ENCODE measurements around the gene COPZ2. TPM values are rescaled to one million over a fixed set of nuclear protein-coding genes. Genes with fewer than 3 reads are reported as not detected.

Gene COPZ2
- total and polyA plus RNA-seq, 9 of the 15 experiments (the other 6 are each of a cell fraction or from before 2014, with no cell fraction given): 0.22 to 0.49 TPM; not detected in 7

GRCh38 chr17:48002266-48002915 is 35.2 kb downstream of the COPZ2 start (continued):
- TF ChIP-seq ZHX1 (conservative IDR thresholded peaks at IDR 0.05; ENCODE audit: low read length) (no peak), NR3C1 (CRISPR knock-in tag; IDR thresholded peaks at IDR 0.05) (no peak), HLTF (IDR thresholded peaks at IDR 0.05) (0 out of 2 replicates have a peak, but pooled peaks have one; percentile 53), PHF20 (IDR thresholded peaks at IDR 0.05; ENCODE audit: partially characterized antibody) (no peak), ZFP30 (CRISPR knock-in tag; IDR thresholded peaks at IDR 0.05; ENCODE audit: borderline replicate concordance) (no peak), ID3 (CRISPR knock-in tag; IDR thresholded peaks at IDR 0.05) (no peak), ID3 (tag; IDR thresholded peaks at IDR 0.05) (0 out of 2 replicates have a peak, but pooled peaks have one; percentile 18), ATF6 (CRISPR knock-in tag; IDR thresholded peaks at IDR 0.05) (0 out of 2 replicates have a peak, but pooled peaks have one; percentile 35), USF1 (CRISPR knock-in tag; IDR thresholded peaks at IDR 0.05) (no peak), NR2C2 (CRISPR knock-in tag; IDR thresholded peaks at IDR 0.05) (no peak), NR2C2 (tag; IDR thresholded peaks at IDR 0.05) (peak; percentile 59; the same call in 1 of the 2 replicates), ZNF395 (CRISPR knock-in tag; IDR thresholded peaks at IDR 0.05) (no peak), ZNF707 (CRISPR knock-in tag; conservative IDR thresholded peaks at IDR 0.05) (no peak), ZNF639 (CRISPR knock-in tag; conservative IDR thresholded peaks at IDR 0.05 in 1 of 2, IDR thresholded peaks at IDR 0.05 in 1 of 2) (peak in 1 of 2 experiments; percentile 60; a peak in 1 of 4 replicates), ZNF644 (tag; IDR thresholded peaks at IDR 0.05; ENCODE audit: low read depth) (no peak), PTBP1 (IDR thresholded peaks at IDR 0.05; ENCODE audit: low read depth, low read length) (no peak)

Data from K562 (cell line).